K562 (cell line): ENCODE data around the gene ZFYVE28. TPM values are rescaled to one million over a fixed set of nuclear protein-coding genes. Genes with fewer than 3 reads are reported as not detected.
A peak's percentile ranks its signal among the peaks of the same experiment; 100 is the strongest.

Experiments used
- ATAC-seq: fragments of 200-7000 bp; cut with Tn5 transposase; 3 replicates; pipeline ENCODE4 v1.9.1; 2020; ENCODE audit warnings: moderate library complexity
- BruUV-seq: library from RNA; stranded (reverse); fragments of 400-500 nt; replicated peaks from 2 replicates; lab custom pipeline; 2021; lab: Mats Ljungman, UMichigan
- CTCF ChIA-PET: fragments of 300-600 bp; formaldehyde crosslinking; extraction: SDS; loops from one replicate; lab custom pipeline; 2021; ENCODE audit warnings: low intra/inter-chr PET ratio; lab: Yijun Ruan, JAX
- POLR2A ChIA-PET: fragments of 300-600, 350-650 bp; sonication (Branson Sonifier 250); formaldehyde crosslinking; extraction: SDS; loops from one replicate; lab custom pipeline; 2021; ENCODE audit warnings: antibody characterized with exemption, inconsistent platforms; lab: Yijun Ruan, JAX
- DNase-seq, 4 experiments: peaks; one replicate each; pipeline versions ENCODE4 v3.0.0 to v3.0.0-alpha.2; 2011 to 2018; ENCODE audit warnings: low spot score in 3 of 4, mixed read lengths in 3 of 4; ENCODE audit errors: extremely low read depth in 1 of 4
- FAIRE-seq: peaks from 2 replicates; lab custom pipeline; 2011; peaks lifted over from hg19 to GRCh38; lab: Jason Lieb, UNC
- H2AFZ ChIP-seq: 2 replicates; pipeline ENCODE4 v1.6.0; 2011; ENCODE audit warnings: low read depth, low read length, control low read depth, inconsistent platforms
- H3K27ac ChIP-seq: fragments of 200-600 bp; 3 replicates; pipeline ENCODE4 v1.8.0; 2011; ENCODE audit warnings: low read depth, mild to moderate bottlenecking, control low read depth, inconsistent platforms, low read length, moderate library complexity, mixed read lengths; ENCODE audit errors: extremely low read depth
- H3K27me3 ChIP-seq, 2 experiments: fragments of 300-600 bp in 1 of 2; 2 replicates in 1 of 2; 3 replicates in 1 of 2; pipeline versions ENCODE4 v1.6.0 to v1.8.0; 2011; ENCODE audit warnings: inconsistent platforms in 2 of 2, low read length in 2 of 2, mild to moderate bottlenecking in 1 of 2, mixed read lengths in 1 of 2, moderate library complexity in 1 of 2; ENCODE audit not compliant: control insufficient read depth in 2 of 2, insufficient read depth in 2 of 2
- H3K36me3 ChIP-seq: fragments of 300-600 bp; 3 replicates; pipeline ENCODE4 v1.8.0; 2011; ENCODE audit warnings: mild to moderate bottlenecking, low read length, inconsistent platforms; ENCODE audit not compliant: control insufficient read depth, insufficient read depth
- H3K4me1 ChIP-seq, 2 experiments: fragments of 200-600 bp in 1 of 2; replicated peaks in 1 of 2; 2 replicates in 1 of 2; 3 replicates in 1 of 2; pipeline versions ENCODE4 v1.5.1 to v1.8.0; 2011; ENCODE audit warnings: inconsistent platforms in 2 of 2, low read length in 2 of 2, mild to moderate bottlenecking in 1 of 2, mixed read lengths in 1 of 2, moderate library complexity in 1 of 2; ENCODE audit not compliant: control insufficient read depth in 2 of 2, insufficient read depth in 2 of 2
- H3K4me2 ChIP-seq: 2 replicates; pipeline ENCODE4 v1.6.1; 2011; ENCODE audit warnings: low read length, control low read depth, inconsistent platforms, mixed read lengths; ENCODE audit not compliant: insufficient read depth
- H3K4me3 ChIP-seq: fragments of 200-600 bp; sonication (generic), shearing (Covaris generic); 2 replicates; pipeline ENCODE4 v1.5.1; 2016; ENCODE audit warnings: control low read depth, inconsistent platforms
- H3K79me2 ChIP-seq: fragments of 200-600 bp; 3 replicates; pipeline ENCODE4 v1.8.0; 2011; ENCODE audit warnings: low read length, inconsistent platforms; ENCODE audit not compliant: control insufficient read depth, insufficient read depth
- H3K9ac ChIP-seq, 2 experiments: 2 replicates each; pipeline versions ENCODE4 v1.6.0 to v1.6.1; 2011; ENCODE audit warnings: low read depth in 2 of 2, low read length in 2 of 2, control low read depth in 1 of 2, inconsistent platforms in 1 of 2, mild to moderate bottlenecking in 1 of 2, mixed read lengths in 1 of 2; ENCODE audit not compliant: insufficient read depth in 1 of 2
- H3K9me1 ChIP-seq: one replicate; pipeline ENCODE4 v1.6.0; 2011; ENCODE audit warnings: inconsistent platforms, mild to moderate bottlenecking, low read length, moderate library complexity; ENCODE audit not compliant: control insufficient read depth, insufficient read depth
- H3K9me3 ChIP-seq: replicated peaks from 2 replicates; pipeline ENCODE4 v1.5.1; 2011; ENCODE audit warnings: low read depth, low read length, inconsistent platforms; ENCODE audit not compliant: control insufficient read depth, insufficient read depth
- H4K20me1 ChIP-seq: replicated peaks from 2 replicates; pipeline ENCODE4 v1.6.1; 2011; ENCODE audit warnings: low read length, inconsistent platforms, mixed read lengths; ENCODE audit not compliant: control insufficient read depth, insufficient read depth
- ARID1B ChIP-seq: fragments of 450-650 bp; IDR thresholded peaks from 2 replicates; pipeline ENCODE4 v1.6.1; 2016; ENCODE audit warnings: antibody characterized with exemption, mild to moderate bottlenecking, inconsistent platforms
- CREM ChIP-seq: IDR thresholded peaks from 2 replicates; pipeline ENCODE4 v1.6.1; 2014; ENCODE audit warnings: antibody characterized with exemption, low read depth
- ETV5 ChIP-seq: sonication (generic); formaldehyde crosslinking; IDR thresholded peaks from 2 replicates; pipeline ENCODE4 v1.4.0; 2020; ENCODE audit warnings: low read depth, mild to moderate bottlenecking, missing genetic modification reagents
- MYBL2 ChIP-seq, 2 experiments: fragments of 450-650 bp in 1 of 2; sonication (generic) in 1 of 2; formaldehyde crosslinking in 1 of 2; IDR thresholded peaks; 2 replicates each; pipeline versions ENCODE4 v1.6.1 to v1.8.1; 2017 to 2022; ENCODE audit warnings: borderline replicate concordance in 1 of 2, inconsistent platforms in 1 of 2, low read depth in 1 of 2, mild to moderate bottlenecking in 1 of 2, missing genetic modification reagents in 1 of 2, moderate library complexity in 1 of 2
- RBM25 ChIP-seq: fragments of 200-400 bp; formaldehyde crosslinking; IDR thresholded peaks from 2 replicates; pipeline ENCODE4 v1.6.1; 2018; ENCODE audit warnings: low read length, low read depth, moderate library complexity; ENCODE audit not compliant: severe bottlenecking
- RFX5 ChIP-seq: IDR thresholded peaks from 2 replicates; pipeline ENCODE4 v1.6.1; 2011; ENCODE audit warnings: low read depth, mild to moderate bottlenecking, improper control_type of control experiment, low read length
- TAF9B ChIP-seq: fragments of 450-650 bp; IDR thresholded peaks from 2 replicates; pipeline ENCODE4 v1.6.1; 2018; ENCODE audit warnings: mild to moderate bottlenecking; ENCODE audit not compliant: partially characterized antibody
- TCF3 ChIP-seq: sonication (generic); formaldehyde crosslinking; IDR thresholded peaks from 2 replicates; pipeline ENCODE4 v1.4.0; 2020; ENCODE audit warnings: mild to moderate bottlenecking, missing genetic modification reagents
- TSHZ1 ChIP-seq: fragments of 250-450 bp; sonication (Bioruptor Pico); IDR thresholded peaks from 2 replicates; pipeline ENCODE4 v1.4.0; 2020; ENCODE audit warnings: mild to moderate bottlenecking, moderate library complexity
- ZKSCAN8 ChIP-seq: fragments of 200-800 bp; sonication (Bioruptor generic); IDR thresholded peaks from 2 replicates; pipeline ENCODE4 v1.6.1; 2016; ENCODE audit warnings: missing genetic modification characterization, missing compliant biosample characterization
- ZNF445 ChIP-seq: fragments of 250-450 bp; sonication (Bioruptor Pico); IDR thresholded peaks from 2 replicates; pipeline ENCODE4 v1.4.0; 2020; ENCODE audit warnings: low read depth, mild to moderate bottlenecking, moderate library complexity
- WGBS: fragments of 100-300 bp; shearing (Covaris generic); methylation state at CpG from one replicate; pipeline ENCODE4 v1.1.6; 2016; ENCODE audit warnings: low coverage, mixed read lengths; ENCODE audit not compliant: insufficient coverage; ENCODE audit errors: missing lambda C conversion rate; 5-methylcytosine and 5-hydroxymethylcytosine counted together
- in situ Hi-C: fragments of 300-500 bp; cut with MboI; formaldehyde crosslinking; loops from 4 replicates; pipeline ENCODE4 v1.15.0; 2018; ENCODE audit warnings: inconsistent platforms, mixed read lengths
- intact Hi-C: fragments of 100-400 bp; cut with micrococcal nuclease; formaldehyde crosslinking; loops from 2 replicates; pipeline ENCODE4 v1.14.2; 2022
- polyA plus RNA-seq, 8 experiments: library from polyadenylated mRNA; depleted of rRNA in 4 of 8; stranded (reverse) in 5 of 8; unstranded in 3 of 8; fragments of >200 nt; fragmentation: Nextera tagmentation in 2 of 8; fragmentation: Illumina TruSeq in 1 of 8; extraction: Ambion mirVana in 2 of 8; extraction: Trizol in 1 of 8; gene quantifications; 2 replicates each; pipeline versions ENCODE4 v1.2.1 to v1.2.3, GENCODE V29; 2011 to 2014; ENCODE audit warnings: inconsistent platforms in 1 of 8, missing spikeins in 1 of 8
- total RNA-seq, 7 experiments: library from RNA; depleted of rRNA in 6 of 7; stranded (reverse); fragments of >200 nt in 6 of 7; fragmentation: Illumina TruSeq in 2 of 7; extraction: Trizol in 2 of 7; gene quantifications; 2 replicates each; pipeline versions ENCODE4 v1.2.1 to v1.2.3, GENCODE V29; 2011 to 2021; ENCODE audit warnings: low replicate concordance in 1 of 7
- TF ChIP-seq, protein P1 (sequence below): sonication (generic); formaldehyde crosslinking; IDR thresholded peaks from 2 replicates; pipeline ENCODE4 v1.9.0; 2022; ENCODE audit warnings: mild to moderate bottlenecking, missing genetic modification reagents
- TF ChIP-seq, protein P2 (sequence below), 2 experiments: fragments of 450-650 bp; IDR thresholded peaks; 2 replicates each; pipeline ENCODE4 v1.6.1; 2018; ENCODE audit warnings: mild to moderate bottlenecking in 2 of 2, low read depth in 1 of 2; ENCODE audit not compliant: partially characterized antibody in 2 of 2

The ZFYVE28 gene
- total and polyA plus RNA-seq, 9 of the 15 experiments (the other 6 are each of a cell fraction or from before 2014, with no cell fraction given), result 1.3 to 24.8 (median 8.9) TPM

- FAIRE-seq (no peak), ATAC-seq (no peak), DNase-seq (no peak)
- no peak overlapping the region for H3K27ac ChIP-seq
- H3K4me2 ChIP-seq, result no peak overlapping the region
- peaks cover 12% of the 10 kb centered on the region; the same call in 1 of the 3 replicates for H3K36me3 ChIP-seq
- H3K27me3 ChIP-seq, result no peaks in the 10 kb centered on the region
- peaks cover 8% of the 10 kb centered on the region for H3K9me1 ChIP-seq
- in situ Hi-C loops (no loop called here), intact Hi-C loops (no loop called here)
- H3K79me2 ChIP-seq, result peaks cover 78% of the 10 kb centered on the region
- no TSS peak for BruUV-seq
- 88% methylated on average over 7 of the region's 10 CpGs for WGBS
- H4K20me1 ChIP-seq, result no peaks in the 10 kb centered on the region
- H3K4me1 ChIP-seq, result peaks cover 49 to 88% of the 10 kb centered on the region in 2 experiments
- H3K9ac ChIP-seq, result peak overlapping the region in 1 of 2 experiments; percentile 70; a peak in 2 of 4 replicates
- H2AFZ ChIP-seq, result no peak overlapping the region
- H3K9me3 ChIP-seq, result no peaks in the 10 kb centered on the region
- H3K4me3 ChIP-seq, result no peak overlapping the region
- ChIA-PET CTCF (no interaction called here), POLR2A (interaction anchor here (0.7 kb wide), 1 partner anchor 9 kb away, joined by 3 read pairs; no protein-coding TSS in a partner anchor)
- TF ChIP-seq TSHZ1 (no peak), MYBL2 (IDR thresholded peaks at IDR 0.05; ENCODE audit: low read depth) (no peak), MYBL2 (CRISPR knock-in tag; IDR thresholded peaks at IDR 0.05; ENCODE audit: borderline replicate concordance) (no peak), ARID1B (no peak), RBM25 (no peak), RFX5 (no peak), CREM (no peak), TCF3 (no peak), ETV5 (CRISPR knock-in tag) (no peak), TAF9B (no peak), ZNF445 (no peak), ZKSCAN8 (CRISPR knock-in tag) (no peak)
- TF ChIP-seq, protein P1, sequence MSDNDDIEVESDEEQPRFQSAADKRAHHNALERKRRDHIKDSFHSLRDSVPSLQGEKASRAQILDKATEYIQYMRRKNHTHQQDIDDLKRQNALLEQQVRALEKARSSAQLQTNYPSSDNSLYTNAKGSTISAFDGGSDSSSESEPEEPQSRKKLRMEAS (CRISPR knock-in tag), result no peak
- TF ChIP-seq, protein P2, sequence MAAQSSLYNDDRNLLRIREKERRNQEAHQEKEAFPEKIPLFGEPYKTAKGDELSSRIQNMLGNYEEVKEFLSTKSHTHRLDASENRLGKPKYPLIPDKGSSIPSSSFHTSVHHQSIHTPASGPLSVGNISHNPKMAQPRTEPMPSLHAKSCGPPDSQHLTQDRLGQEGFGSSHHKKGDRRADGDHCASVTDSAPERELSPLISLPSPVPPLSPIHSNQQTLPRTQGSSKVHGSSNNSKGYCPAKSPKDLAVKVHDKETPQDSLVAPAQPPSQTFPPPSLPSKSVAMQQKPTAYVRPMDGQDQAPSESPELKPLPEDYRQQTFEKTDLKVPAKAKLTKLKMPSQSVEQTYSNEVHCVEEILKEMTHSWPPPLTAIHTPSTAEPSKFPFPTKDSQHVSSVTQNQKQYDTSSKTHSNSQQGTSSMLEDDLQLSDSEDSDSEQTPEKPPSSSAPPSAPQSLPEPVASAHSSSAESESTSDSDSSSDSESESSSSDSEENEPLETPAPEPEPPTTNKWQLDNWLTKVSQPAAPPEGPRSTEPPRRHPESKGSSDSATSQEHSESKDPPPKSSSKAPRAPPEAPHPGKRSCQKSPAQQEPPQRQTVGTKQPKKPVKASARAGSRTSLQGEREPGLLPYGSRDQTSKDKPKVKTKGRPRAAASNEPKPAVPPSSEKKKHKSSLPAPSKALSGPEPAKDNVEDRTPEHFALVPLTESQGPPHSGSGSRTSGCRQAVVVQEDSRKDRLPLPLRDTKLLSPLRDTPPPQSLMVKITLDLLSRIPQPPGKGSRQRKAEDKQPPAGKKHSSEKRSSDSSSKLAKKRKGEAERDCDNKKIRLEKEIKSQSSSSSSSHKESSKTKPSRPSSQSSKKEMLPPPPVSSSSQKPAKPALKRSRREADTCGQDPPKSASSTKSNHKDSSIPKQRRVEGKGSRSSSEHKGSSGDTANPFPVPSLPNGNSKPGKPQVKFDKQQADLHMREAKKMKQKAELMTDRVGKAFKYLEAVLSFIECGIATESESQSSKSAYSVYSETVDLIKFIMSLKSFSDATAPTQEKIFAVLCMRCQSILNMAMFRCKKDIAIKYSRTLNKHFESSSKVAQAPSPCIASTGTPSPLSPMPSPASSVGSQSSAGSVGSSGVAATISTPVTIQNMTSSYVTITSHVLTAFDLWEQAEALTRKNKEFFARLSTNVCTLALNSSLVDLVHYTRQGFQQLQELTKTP (IDR thresholded peaks at IDR 0.05; ENCODE audit: low read depth in 1 of 2, partially characterized antibody in 2 of 2), result no peak
Observed at GRCh38 chr4:2399216-2399615, 19.2 kb downstream of the ZFYVE28 start.
